Measurements from ENCODE around the gene YIF1B. TPM values are rescaled to one million over a fixed set of nuclear protein-coding genes. Genes with fewer than 3 reads are reported as not detected.

Gene YIF1B
- total and polyA plus RNA-seq, 9 of the 15 experiments (the other 6 are each of a cell fraction or from before 2014, with no cell fraction given), result 8.5 to 586 (median 323) TPM

DNA sequence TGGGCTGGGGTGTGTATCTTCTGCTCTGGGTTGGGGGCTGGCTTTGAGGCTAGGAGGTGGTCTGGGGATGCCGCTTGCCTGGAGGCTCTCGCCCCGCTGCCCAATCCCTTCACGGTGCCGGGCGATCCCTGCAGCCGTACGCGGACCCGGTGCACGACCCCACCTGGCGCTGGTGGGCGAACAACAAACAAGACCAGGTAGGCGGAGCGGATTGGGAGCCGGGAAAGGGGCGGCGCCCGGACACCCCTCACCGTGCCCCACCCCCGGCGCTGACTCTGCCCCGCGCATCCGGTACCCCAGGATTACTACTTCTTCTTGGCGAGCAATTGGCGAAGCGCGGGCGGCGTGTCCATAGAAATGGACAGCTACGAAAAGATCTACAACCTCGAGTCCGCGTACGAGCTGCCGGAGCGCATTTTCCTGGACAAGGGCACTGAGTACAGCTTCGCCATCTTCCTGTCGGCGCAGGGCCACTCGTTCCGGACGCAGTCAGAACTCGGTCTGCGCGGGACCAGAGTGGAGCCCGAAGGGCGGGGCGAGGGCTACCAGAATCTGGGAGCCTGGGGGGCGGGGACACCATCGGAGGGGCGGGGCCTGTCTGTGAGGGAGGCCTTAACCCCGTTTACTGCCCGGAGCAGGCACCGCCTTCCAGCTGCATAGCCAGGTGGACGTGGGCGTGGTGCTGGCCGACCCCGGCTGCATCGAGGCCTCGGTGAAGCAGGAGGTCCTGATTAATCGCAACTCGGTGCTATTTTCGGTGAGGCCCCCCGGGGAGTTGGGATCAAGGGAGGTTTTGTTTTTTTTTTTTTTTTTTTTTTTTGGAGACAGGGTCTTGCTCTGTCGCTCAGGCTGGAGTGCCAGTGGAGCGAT is 46.6 kb upstream of the YIF1B start (continued):
- TF ChIP-seq, protein P1, sequence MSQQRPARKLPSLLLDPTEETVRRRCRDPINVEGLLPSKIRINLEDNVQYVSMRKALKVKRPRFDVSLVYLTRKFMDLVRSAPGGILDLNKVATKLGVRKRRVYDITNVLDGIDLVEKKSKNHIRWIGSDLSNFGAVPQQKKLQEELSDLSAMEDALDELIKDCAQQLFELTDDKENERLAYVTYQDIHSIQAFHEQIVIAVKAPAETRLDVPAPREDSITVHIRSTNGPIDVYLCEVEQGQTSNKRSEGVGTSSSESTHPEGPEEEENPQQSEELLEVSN (IDR thresholded peaks at IDR 0.05; ENCODE audit: borderline replicate concordance in 1 of 2, extremely low read depth in 1 of 2, insufficient read depth in 1 of 2, insufficient read length in 1 of 2, low read depth in 1 of 2, low read length in 1 of 2, poor library complexity in 1 of 2, severe bottlenecking in 1 of 2), result peak in 1 of 2 experiments; percentile 43
- peak; percentile 52; the same call in 1 of the 2 replicates for TF ChIP-seq CBFA2T3 (IDR thresholded peaks at IDR 0.05)
- TF ChIP-seq CXXC5 (CRISPR knock-in tag; IDR thresholded peaks at IDR 0.05), result peak; percentile 39; the same call in 1 of the 2 replicates
- peak; percentile 1; the same call in 1 of the 2 replicates for TF ChIP-seq EP400 (IDR thresholded peaks at IDR 0.05)
- TF ChIP-seq TRIM24 (IDR thresholded peaks at IDR 0.05), result 0 out of 4 replicates have a peak, but pooled peaks of 1 of the 2 experiments have one; percentile 12
- TF ChIP-seq, protein P2, sequence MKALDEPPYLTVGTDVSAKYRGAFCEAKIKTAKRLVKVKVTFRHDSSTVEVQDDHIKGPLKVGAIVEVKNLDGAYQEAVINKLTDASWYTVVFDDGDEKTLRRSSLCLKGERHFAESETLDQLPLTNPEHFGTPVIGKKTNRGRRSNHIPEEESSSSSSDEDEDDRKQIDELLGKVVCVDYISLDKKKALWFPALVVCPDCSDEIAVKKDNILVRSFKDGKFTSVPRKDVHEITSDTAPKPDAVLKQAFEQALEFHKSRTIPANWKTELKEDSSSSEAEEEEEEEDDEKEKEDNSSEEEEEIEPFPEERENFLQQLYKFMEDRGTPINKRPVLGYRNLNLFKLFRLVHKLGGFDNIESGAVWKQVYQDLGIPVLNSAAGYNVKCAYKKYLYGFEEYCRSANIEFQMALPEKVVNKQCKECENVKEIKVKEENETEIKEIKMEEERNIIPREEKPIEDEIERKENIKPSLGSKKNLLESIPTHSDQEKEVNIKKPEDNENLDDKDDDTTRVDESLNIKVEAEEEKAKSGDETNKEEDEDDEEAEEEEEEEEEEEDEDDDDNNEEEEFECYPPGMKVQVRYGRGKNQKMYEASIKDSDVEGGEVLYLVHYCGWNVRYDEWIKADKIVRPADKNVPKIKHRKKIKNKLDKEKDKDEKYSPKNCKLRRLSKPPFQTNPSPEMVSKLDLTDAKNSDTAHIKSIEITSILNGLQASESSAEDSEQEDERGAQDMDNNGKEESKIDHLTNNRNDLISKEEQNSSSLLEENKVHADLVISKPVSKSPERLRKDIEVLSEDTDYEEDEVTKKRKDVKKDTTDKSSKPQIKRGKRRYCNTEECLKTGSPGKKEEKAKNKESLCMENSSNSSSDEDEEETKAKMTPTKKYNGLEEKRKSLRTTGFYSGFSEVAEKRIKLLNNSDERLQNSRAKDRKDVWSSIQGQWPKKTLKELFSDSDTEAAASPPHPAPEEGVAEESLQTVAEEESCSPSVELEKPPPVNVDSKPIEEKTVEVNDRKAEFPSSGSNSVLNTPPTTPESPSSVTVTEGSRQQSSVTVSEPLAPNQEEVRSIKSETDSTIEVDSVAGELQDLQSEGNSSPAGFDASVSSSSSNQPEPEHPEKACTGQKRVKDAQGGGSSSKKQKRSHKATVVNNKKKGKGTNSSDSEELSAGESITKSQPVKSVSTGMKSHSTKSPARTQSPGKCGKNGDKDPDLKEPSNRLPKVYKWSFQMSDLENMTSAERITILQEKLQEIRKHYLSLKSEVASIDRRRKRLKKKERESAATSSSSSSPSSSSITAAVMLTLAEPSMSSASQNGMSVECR (CRISPR knock-in tag; IDR thresholded peaks at IDR 0.05), result peak; percentile 13; the same call in 1 of the 2 replicates
- peak; percentile 25; the same call in 1 of the 2 replicates for TF ChIP-seq KLF1 (tag; IDR thresholded peaks at IDR 0.05)
- TF ChIP-seq PCBP1 (IDR thresholded peaks at IDR 0.05; ENCODE audit: low read depth, low read length, poor library complexity, severe bottlenecking), result peak; percentile 60
- TF ChIP-seq PTTG1 (tag; IDR thresholded peaks at IDR 0.05; ENCODE audit: low read depth), result no peak
- TF ChIP-seq ZNF384 (IDR thresholded peaks at IDR 0.05; ENCODE audit: low read depth, low read length), result 0 out of 2 replicates have a peak, but pooled peaks have one; percentile 19
- 0 out of 4 replicates have a peak, but pooled peaks of 1 of the 2 experiments have one; percentile 18 for TF ChIP-seq KDM4B (IDR thresholded peaks at IDR 0.05; ENCODE audit: borderline replicate concordance in 2 of 2, low read depth in 1 of 2)
- peak; percentile 43 for TF ChIP-seq MEIS2 (IDR thresholded peaks at IDR 0.05; ENCODE audit: partially characterized antibody)
- TF ChIP-seq CTBP1 (IDR thresholded peaks at IDR 0.05; ENCODE audit: borderline replicate concordance), result peak; percentile 31; the same call in 1 of the 2 replicates
- 0 out of 4 replicates have a peak, but pooled peaks of 1 of the 2 experiments have one; percentile 12 for TF ChIP-seq SRF (CRISPR knock-in tag; IDR thresholded peaks at IDR 0.05)

All from K562 (cell line).